ENCODE measurements around the gene TMEM222.

- TF ChIP-seq CTCF (IDR thresholded peaks at IDR 0.05; ENCODE audit: borderline replicate concordance, extremely low read depth, low read length, poor library complexity, severe bottlenecking): no peak
- no peak for TF ChIP-seq EZH2 (IDR thresholded peaks at IDR 0.05; ENCODE audit: borderline replicate concordance, low read depth, low read length, severe bottlenecking)
Observed at GRCh38 chr1:27302612-27303011, 19.4 kb upstream of the TMEM222 start.
